ENCODE measurements around the gene CCDC186. TPM values are rescaled to one million over a fixed set of nuclear protein-coding genes. Genes with fewer than 3 reads are reported as not detected.

The CCDC186 gene
- total RNA-seq, 1 experiment from 2014 or later: 24.2 TPM

Small RNA genes lying within 50 kb of the gene (small RNA-seq; reads per million reads assigned to genes)
- gene RF02277 (not detected), gene RNU6-709P (not detected)

Other genes starting within 250 kb of the CCDC186 start
- not detected in 2 replicates for gene ADRB1, start 130.3 kb downstream of the CCDC186 start, total RNA-seq (2014; rRNA removed; shearing (Covaris generic); ENCODE audit: low replicate concordance)
- gene TDRD1, start 5.2 kb upstream of the CCDC186 start, total RNA-seq (2014; rRNA removed; shearing (Covaris generic); ENCODE audit: low replicate concordance): not detected in 2 replicates
- not detected in 2 replicates for gene VWA2, start 65.1 kb upstream of the CCDC186 start, total RNA-seq (2014; rRNA removed; shearing (Covaris generic); ENCODE audit: low replicate concordance)
- gene AFAP1L2, start 230.3 kb upstream of the CCDC186 start, total RNA-seq (2014; rRNA removed; shearing (Covaris generic); ENCODE audit: low replicate concordance): 2.0 and 4.4 TPM in 2 replicates

All from Karpas-422 (cell line).